Fibroblast of villous mesenchyme (primary cell): ENCODE measurements around the gene MYPN. TPM values are rescaled to one million over a fixed set of nuclear protein-coding genes. Genes with fewer than 3 reads are reported as not detected.
A peak's percentile ranks its signal among the peaks of the same experiment; 100 is the strongest.

Source experiments
- DNase-seq: peaks from one replicate; pipeline ENCODE4 v3.0.0-alpha.2; 2010; ENCODE audit warnings: low read depth
- H3K4me3 ChIP-seq: 2 replicates; pipeline ENCODE4 v1.5.1; 2011; ENCODE audit warnings: low read depth, mild to moderate bottlenecking, low read length
- CTCF ChIP-seq: IDR thresholded peaks from 2 replicates; pipeline ENCODE4 v1.5.1; 2012; ENCODE audit warnings: low read depth, mild to moderate bottlenecking, low read length; ENCODE audit not compliant: insufficient read depth
- total RNA-seq: library from RNA; depleted of rRNA; stranded (reverse); fragments of >200 nt; gene quantifications from 2 replicates; pipeline ENCODE4 v1.2.3, GENCODE V29; 2012

MYPN gene
- total RNA-seq, 1 donor: 18.6 TPM

- TF ChIP-seq CTCF: no peak
These were observed 121.0 kb downstream of the MYPN start for GRCh38 chr10:68230268-68230667.

DNA sequence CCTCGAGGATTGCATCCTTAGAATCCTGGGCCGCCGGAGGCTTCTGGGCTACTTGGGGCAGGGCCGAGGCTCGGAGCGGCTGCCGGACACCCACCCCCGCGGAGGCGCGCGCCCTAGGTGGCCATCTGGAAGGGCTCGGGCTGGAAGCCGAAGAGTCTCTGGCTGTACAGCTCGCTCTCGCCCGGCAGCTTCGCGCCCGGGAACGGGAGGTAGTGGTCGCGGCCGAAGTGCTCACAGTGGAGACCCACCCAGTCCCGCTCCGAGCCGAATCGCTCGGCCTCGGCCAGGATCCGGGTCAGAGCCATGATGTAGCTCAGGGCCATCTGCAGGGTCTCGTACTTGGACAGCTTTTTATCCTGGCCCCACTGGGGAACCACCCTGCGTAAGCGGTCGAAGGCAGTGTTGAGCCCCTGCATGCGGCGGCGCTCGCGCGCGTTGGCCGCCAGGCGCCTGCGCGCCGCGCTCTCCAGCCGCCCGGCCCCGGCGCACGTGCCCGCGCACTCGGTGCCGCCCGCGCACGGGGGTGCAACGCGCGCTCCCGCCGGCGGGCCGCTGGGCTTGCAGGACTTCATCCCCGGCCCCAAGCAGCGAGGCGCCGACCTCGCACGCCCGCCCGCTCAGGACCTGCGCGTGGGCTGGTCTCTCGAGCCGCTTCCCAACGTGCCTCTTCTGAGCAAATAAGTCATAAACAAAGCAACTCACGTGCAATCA lies 122.0 kb downstream of the MYPN start:
- TF ChIP-seq CTCF: peak; percentile 9
- peak; percentile 62 for DNase-seq

More at GRCh38 chr10:68230268-68230667, 121.0 kb downstream of the MYPN start:
- H3K4me3 ChIP-seq: no peak overlapping the region
- no peak for DNase-seq

DNA sequence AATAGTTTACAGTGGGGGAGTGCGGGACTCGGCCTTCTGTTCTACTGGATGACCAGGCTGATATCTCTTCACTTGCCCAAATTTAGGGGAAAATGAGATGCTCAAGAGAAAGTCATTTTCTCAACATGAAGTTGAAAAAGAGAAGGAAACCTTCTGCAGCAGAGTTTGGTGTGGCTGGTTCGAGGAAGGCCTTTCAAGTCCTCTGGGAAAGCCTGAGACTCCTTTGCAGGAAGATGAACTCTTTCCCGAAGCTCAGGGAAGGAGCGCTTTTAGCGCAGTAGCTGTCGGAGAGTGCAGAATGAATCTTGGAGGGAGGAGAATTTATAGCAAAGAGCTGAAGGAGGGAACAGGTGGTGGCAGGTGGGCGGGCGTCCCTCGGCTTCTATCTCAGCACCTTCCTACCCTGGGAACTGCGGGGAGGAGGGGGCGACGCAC lies 122.5 kb downstream of the MYPN start, which contains the start of gene ATOH7:
Gene ATOH7 (minus strand): TSS at position 297 of the 435 bp plus-strand sequence. CDS start 436 bp downstream, outside the sequence.
- TF ChIP-seq CTCF: no peak
- peak within 1 kb of the TSS; percentile 69 for H3K4me3 ChIP-seq
- no peak for DNase-seq

More for the DNA sequence above, 122.0 kb downstream of the MYPN start:
- peak overlapping the region; percentile 69 for H3K4me3 ChIP-seq

DNA sequence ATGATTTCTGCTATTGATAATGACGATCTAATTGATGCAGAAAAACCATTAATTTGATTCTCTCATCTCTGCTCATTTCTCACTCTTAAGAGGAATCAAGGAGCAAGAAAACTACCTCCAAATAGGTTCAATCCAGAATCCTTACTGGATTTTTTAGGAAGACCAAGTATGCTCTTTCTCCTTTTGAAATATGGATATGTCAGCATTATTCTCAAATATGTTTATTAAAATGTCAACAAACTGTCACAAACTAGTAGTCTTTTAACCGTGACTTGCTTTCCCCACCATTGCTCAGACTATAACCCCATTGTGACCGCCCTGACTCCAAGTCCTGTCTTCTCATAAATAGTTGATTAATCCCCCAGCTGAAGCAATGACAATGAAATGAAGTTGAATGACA lies 123.8 kb downstream of the MYPN start:
- DNase-seq: no peak
- TF ChIP-seq CTCF: no peak
- no peak overlapping the region for H3K4me3 ChIP-seq

DNA sequence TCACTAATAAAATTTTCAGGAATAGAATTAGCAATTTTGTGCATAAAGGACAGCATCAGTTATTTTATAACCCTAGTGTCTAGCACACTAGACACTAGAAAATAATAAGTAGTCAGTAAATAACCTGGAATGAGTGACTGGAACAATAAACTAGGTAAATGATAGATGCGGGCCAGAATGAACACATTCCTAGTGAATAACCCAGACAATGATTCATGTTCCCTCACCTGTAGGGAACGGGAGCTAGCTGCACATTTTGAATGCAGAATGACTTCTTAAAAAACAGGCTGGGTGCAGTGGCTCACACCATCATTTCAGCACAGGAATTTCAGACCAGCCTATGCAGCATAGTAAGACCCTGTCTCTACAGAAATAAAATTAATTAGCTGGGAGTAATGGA lies 125.8 kb downstream of the MYPN start:
- no peak overlapping the region for H3K4me3 ChIP-seq
- TF ChIP-seq CTCF: no peak
- DNase-seq: no peak

DNA sequence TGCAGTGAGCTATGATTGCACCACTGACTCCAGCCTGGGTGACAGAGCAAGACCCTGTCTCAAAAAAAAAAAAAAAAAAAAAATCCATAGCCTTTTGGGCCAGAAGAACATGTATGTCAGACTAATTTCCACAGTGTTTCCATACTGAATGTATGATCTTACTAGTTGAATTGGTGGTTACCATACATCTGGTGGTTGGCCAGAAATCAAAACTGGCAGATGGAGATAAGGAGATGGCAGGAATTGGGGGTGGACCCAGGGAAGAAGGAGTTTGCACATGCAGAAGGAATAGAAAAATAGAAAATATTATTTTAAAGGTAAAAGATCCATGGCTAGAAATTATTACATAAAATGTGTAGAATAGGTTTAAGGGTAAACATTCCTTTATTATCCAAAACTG lies 126.3 kb downstream of the MYPN start:
- no peak for TF ChIP-seq CTCF
- H3K4me3 ChIP-seq: no peak overlapping the region
- no peak for DNase-seq
